ENCODE results near the gene FABP7. TPM values are rescaled to one million over a fixed set of nuclear protein-coding genes. Genes with fewer than 3 reads are reported as not detected.
A peak's percentile ranks its signal among the peaks of the same experiment; 100 is the strongest.

Gene FABP7
- total and polyA plus RNA-seq, 7 donors = 3.7 to 63.6 (median 31.3) TPM

DNA sequence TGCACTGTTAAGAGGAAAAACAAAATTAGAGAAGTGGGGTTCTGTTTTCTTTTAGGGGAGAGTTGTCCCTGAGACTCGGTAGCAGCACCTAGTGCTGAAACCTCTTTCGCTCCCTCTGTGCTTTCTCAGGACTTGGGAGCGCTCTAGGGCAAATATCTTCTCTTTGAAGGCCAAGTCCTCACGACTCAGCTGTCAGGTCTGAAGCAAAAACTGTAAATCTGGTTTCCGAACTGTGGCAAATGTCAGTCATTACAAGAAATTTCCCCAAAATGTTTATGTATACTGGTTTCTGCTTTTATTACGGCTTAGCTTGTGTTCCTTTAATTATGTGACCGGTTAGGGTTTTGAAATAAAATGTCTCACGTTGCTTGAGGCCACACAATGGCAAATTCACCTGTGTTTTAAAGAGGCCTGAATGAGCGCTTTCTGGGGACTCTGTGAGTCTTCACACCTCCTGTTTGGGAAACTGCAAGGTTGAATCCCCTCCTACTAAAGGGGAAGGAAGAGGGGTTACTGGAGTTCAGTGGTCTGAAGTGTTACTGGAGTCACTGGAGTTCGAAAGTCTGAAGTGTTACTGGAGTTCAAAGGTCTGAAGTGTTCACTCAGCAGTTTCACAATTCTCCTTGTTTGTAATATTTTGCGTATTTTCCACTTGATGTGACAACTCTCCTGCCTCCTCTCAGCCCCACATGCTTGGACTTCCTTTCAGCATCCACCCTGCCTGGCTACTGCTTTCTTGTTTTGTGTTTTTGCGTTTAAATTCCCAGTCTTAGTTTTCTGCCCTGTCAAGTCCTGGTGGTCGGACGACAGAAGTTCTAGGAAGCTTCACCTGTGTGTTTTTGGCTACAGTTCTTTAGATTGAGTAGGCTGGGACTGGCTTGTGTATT, 11.2 kb downstream of the FABP7 start:
- TF ChIP-seq, protein P1, sequence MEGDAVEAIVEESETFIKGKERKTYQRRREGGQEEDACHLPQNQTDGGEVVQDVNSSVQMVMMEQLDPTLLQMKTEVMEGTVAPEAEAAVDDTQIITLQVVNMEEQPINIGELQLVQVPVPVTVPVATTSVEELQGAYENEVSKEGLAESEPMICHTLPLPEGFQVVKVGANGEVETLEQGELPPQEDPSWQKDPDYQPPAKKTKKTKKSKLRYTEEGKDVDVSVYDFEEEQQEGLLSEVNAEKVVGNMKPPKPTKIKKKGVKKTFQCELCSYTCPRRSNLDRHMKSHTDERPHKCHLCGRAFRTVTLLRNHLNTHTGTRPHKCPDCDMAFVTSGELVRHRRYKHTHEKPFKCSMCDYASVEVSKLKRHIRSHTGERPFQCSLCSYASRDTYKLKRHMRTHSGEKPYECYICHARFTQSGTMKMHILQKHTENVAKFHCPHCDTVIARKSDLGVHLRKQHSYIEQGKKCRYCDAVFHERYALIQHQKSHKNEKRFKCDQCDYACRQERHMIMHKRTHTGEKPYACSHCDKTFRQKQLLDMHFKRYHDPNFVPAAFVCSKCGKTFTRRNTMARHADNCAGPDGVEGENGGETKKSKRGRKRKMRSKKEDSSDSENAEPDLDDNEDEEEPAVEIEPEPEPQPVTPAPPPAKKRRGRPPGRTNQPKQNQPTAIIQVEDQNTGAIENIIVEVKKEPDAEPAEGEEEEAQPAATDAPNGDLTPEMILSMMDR (IDR thresholded peaks at IDR 0.05) = no peak
- Histone ChIP-seq H3K27ac (peak overlapping the region; percentile 99), H3K4me3 (peak overlapping the region; percentile 90), H3K27me3 (ENCODE audit: insufficient read depth in 3 of 3, low read length in 2 of 3) (no peaks in the 10 kb centered on the region), H3K4me1 (peaks cover 27% of the 10 kb centered on the region), H3K9me3 (no peaks in the 10 kb centered on the region), H3K36me3 (ENCODE audit: insufficient read depth in 1 of 2, low read depth in 1 of 2) (no peaks in the 10 kb centered on the region)
- 22 to 33% (median 23%) methylated on average over 14 of the region's 14 CpGs for WGBS, 3 donors
- intact Hi-C loops (cut with DNase I) = no loop called here
- ATAC-seq (peak in 3 of 4 donors; percentile 31 to 45 (median 41)), DNase-seq (no peak)

GRCh38 chr6:122791310-122791679, 11.8 kb downstream of the FABP7 start:
- WGBS, 3 donors = 63 to 79% (median 65%) methylated on average over 2 of the region's 2 CpGs
- Histone ChIP-seq H3K4me1 (peaks cover 27% of the 10 kb centered on the region), H3K27ac (peak overlapping the region; percentile 99), H3K27me3 (ENCODE audit: insufficient read depth in 3 of 3, low read length in 2 of 3) (no peaks in the 10 kb centered on the region), H3K9me3 (no peaks in the 10 kb centered on the region), H3K4me3 (peak overlapping the region; percentile 90), H3K36me3 (ENCODE audit: insufficient read depth in 1 of 2, low read depth in 1 of 2) (no peaks in the 10 kb centered on the region)
- intact Hi-C loops (cut with DNase I) = no loop called here
- DNase-seq (no peak), ATAC-seq (no peak)
- TF ChIP-seq, protein P1 (IDR thresholded peaks at IDR 0.05) = no peak

- H3K27me3 ChIP-seq (ENCODE audit: insufficient read depth in 3 of 3, low read length in 2 of 3) = no peaks in the 10 kb centered on the region
- TF ChIP-seq, protein P1 (IDR thresholded peaks at IDR 0.05) = no peak
- intact Hi-C loops (cut with DNase I) = no loop called here
- no peak overlapping the region for H3K4me3 ChIP-seq
- DNase-seq = no peak
- WGBS, 3 donors = 81 to 83% (median 81%) methylated on average over 2 of the region's 2 CpGs
- H3K36me3 ChIP-seq (ENCODE audit: insufficient read depth in 1 of 2, low read depth in 1 of 2) = peaks cover 0 to 11% of the 10 kb centered on the region in 2 donors
- ATAC-seq = no peak
- no peaks in the 10 kb centered on the region for H3K9me3 ChIP-seq
- peaks cover 27% of the 10 kb centered on the region for H3K4me1 ChIP-seq
- peak overlapping the region; percentile 99 for H3K27ac ChIP-seq
Observed at GRCh38 chr6:122792766-122793165, 13.2 kb downstream of the FABP7 start.

- H3K27ac ChIP-seq = peak overlapping the region; percentile 63
- TF ChIP-seq, protein P1 (IDR thresholded peaks at IDR 0.05) = no peak
- H3K4me3 ChIP-seq = no peak overlapping the region
- no peak for ATAC-seq
- H3K9me3 ChIP-seq = no peaks in the 10 kb centered on the region
- WGBS, 3 donors = 93 to 97% (median 94%) methylated on average over 3 of the region's 3 CpGs
- no peaks in the 10 kb centered on the region for H3K27me3 ChIP-seq (ENCODE audit: insufficient read depth in 3 of 3, low read length in 2 of 3)
- peaks cover 28% of the 10 kb centered on the region for H3K4me1 ChIP-seq
- peaks cover 0 to 26% of the 10 kb centered on the region in 2 donors for H3K36me3 ChIP-seq (ENCODE audit: insufficient read depth in 1 of 2, low read depth in 1 of 2)
- no peak for DNase-seq
- intact Hi-C loops (cut with DNase I) = no loop called here
Observed at GRCh38 chr6:122797537-122797936, 18.0 kb downstream of the FABP7 start.
